Fibroblast of villous mesenchyme (primary cell): Measurements from ENCODE around the gene VGLL2. TPM values are rescaled to one million over a fixed set of nuclear protein-coding genes. Genes with fewer than 3 reads are reported as not detected.

Experiments
- DNase-seq: peaks from one replicate; pipeline ENCODE4 v3.0.0-alpha.2; 2010; ENCODE audit warnings: low read depth
- H3K4me3 ChIP-seq: 2 replicates; pipeline ENCODE4 v1.5.1; 2011; ENCODE audit warnings: low read depth, mild to moderate bottlenecking, low read length
- total RNA-seq: library from RNA; depleted of rRNA; stranded (reverse); fragments of >200 nt; gene quantifications from 2 replicates; pipeline ENCODE4 v1.2.3, GENCODE V29; 2012
- TF ChIP-seq, protein P1 (sequence below): IDR thresholded peaks from 2 replicates; pipeline ENCODE4 v1.5.1; 2012; ENCODE audit warnings: low read depth, mild to moderate bottlenecking, low read length; ENCODE audit not compliant: insufficient read depth

Gene VGLL2, protein sequence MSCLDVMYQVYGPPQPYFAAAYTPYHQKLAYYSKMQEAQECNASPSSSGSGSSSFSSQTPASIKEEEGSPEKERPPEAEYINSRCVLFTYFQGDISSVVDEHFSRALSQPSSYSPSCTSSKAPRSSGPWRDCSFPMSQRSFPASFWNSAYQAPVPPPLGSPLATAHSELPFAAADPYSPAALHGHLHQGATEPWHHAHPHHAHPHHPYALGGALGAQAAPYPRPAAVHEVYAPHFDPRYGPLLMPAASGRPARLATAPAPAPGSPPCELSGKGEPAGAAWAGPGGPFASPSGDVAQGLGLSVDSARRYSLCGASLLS
- total RNA-seq: not detected in 2 replicates

DNA sequence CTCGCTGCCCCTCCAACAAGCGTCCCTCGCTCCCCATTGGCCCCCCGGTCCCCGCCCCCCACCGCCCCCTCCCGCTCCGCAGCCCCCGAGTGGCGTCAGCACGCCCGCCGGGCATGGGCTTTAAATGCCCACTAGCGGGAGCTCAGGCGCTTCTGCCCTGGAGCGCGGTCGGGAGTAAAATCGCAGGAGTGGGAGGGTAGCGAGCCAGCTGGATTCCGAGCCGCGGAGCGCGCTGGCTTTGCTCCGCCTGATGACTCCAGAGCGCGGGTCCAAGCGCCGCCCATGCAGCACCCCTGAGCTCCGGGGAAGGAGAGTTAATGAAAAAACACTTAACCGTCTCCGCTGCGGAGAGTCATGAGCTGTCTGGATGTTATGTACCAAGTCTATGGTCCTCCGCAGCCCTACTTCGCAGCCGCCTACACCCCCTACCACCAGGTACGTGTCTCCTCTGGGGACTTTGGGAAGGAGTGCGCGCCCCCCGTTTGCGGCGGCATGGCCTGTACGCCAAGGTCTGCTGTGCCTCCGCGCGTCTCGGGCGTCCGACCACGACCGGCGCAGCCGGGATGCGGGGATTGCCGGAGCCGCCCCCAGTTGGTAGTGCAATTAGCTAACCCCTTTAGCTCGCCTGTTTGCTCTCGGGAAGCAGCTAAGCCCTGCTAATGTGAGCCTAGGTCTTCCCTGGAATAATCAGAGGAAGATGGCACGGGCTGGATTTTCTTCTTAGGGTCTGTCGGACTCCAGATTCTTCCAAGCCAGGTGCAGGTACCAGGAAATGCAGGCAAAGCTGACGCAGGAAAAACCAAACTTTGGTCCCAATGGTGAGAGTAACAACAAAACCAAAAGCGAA is at the start of gene VGLL2:
VGLL2 (plus strand) TSS at position 149 of the 847 bp plus-strand sequence; CDS start at position 355, 206 bp downstream.
- H3K4me3 ChIP-seq: peak within 1 kb of the TSS; percentile 21
- TF ChIP-seq, protein P1, sequence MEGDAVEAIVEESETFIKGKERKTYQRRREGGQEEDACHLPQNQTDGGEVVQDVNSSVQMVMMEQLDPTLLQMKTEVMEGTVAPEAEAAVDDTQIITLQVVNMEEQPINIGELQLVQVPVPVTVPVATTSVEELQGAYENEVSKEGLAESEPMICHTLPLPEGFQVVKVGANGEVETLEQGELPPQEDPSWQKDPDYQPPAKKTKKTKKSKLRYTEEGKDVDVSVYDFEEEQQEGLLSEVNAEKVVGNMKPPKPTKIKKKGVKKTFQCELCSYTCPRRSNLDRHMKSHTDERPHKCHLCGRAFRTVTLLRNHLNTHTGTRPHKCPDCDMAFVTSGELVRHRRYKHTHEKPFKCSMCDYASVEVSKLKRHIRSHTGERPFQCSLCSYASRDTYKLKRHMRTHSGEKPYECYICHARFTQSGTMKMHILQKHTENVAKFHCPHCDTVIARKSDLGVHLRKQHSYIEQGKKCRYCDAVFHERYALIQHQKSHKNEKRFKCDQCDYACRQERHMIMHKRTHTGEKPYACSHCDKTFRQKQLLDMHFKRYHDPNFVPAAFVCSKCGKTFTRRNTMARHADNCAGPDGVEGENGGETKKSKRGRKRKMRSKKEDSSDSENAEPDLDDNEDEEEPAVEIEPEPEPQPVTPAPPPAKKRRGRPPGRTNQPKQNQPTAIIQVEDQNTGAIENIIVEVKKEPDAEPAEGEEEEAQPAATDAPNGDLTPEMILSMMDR: no peak
- peak; percentile 3 for DNase-seq

DNA sequence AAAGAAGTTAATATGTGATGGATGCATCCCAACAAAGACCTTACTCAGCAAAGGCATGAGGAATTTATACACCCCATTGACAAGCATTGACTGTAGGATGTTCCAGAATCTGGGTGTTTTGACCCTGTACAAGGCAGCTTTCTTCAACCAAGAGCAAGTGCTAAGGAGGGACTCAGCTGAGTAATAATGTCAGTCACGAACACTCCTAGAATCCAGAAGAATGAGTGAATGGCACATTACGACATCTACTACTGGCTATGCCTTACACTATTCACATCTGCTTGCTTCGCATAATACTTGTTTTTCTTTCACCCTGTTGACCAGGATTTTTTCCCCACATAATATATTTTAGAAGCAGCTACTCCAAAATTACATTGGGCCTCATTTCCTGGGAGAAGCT is 42.5 kb upstream of the VGLL2 start:
- TF ChIP-seq, protein P1: no peak
- no peak for DNase-seq
- H3K4me3 ChIP-seq: no peak overlapping the region

DNA sequence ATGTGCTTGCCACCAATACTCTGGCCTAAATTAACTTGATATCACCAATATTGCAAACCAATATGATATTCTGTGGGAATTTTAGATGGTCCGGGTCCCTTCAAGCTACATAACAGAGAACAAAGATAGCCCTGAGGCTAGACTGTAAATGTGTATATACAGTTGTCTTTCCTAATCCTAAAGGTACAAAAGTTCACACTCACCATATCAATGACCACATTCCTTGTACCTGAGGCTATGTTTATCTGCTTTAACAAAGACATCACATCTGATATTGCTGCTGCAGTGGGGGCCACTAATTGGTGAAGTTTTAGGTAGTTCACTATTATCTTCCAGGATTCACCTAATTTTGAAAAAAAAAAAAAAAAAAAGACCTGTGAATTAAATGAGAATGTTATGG is 38.6 kb upstream of the VGLL2 start:
- DNase-seq: no peak
- H3K4me3 ChIP-seq: no peak overlapping the region
- TF ChIP-seq, protein P1: no peak

DNA sequence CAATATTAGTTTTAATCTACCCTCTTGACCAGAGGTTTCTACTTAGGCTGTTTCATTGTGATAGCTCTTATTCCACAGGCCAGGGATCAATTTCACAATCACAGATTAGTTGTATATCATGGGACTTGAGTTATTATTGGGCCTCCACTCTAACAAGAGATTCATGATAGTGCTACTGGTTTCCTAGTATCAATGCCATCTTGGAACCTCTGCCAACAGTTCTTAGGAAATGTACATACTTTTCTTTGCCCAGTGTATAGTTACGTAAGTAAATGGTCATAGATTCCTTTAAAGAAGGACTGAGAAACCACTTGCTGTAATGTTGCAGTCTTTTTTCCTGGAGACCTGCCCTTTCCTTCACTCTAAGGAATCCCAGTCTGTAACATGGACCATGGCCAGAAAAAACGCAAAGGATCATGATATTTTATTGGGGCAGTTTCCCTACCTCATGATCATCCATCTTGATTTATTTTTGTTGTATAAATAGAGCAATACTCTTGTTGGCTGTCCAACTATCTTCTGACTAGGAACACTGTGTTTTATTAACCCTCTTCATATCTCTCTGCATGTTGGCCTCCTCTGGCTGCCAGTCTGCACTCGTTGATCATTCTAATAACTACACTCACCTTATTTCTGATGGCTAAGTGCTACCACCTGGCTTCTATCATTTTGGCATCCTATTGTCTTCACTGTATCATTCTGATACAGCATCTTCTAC is 38.0 kb upstream of the VGLL2 start:
- H3K4me3 ChIP-seq: no peak overlapping the region
- TF ChIP-seq, protein P1: no peak
- no peak for DNase-seq

DNA sequence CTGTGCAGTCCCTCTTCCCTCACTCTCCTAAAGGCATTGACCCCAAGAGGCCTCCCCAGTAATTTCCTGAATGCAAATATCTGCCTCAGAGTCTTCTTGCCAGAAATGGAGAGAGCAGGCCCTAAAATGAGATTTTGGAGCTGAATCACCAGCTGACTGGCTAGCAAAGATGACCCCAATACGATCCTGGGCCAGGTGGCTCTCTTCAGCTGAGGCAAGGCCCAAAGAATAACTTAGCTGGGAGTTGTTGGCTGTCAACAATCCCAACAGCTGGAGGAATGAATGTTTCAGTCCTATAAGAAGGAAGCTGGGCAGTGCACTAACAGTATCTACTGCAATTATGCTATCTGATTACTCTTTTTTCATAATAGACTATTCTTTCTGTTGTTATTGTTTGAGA is 37.2 kb upstream of the VGLL2 start:
- H3K4me3 ChIP-seq: no peak overlapping the region
- DNase-seq: no peak
- TF ChIP-seq, protein P1: no peak

DNA sequence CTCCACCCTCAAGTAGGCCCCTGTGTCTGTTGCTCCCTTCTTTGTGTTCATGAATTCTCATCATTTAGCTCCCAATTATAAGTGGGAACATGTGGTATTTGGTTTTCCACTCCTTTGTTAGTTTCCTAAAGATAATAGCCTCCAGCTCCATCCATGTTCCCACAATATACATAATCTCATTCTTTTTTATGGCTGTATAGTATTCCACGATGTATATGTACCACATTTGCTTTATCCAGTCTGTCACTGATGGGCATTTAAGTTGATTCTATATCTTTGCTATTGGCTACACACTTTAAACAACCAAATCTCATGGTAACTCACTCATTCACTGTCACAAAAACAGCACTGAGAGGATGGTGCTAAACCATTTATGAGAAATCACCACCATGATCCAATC is 35.5 kb upstream of the VGLL2 start:
- H3K4me3 ChIP-seq: no peak overlapping the region
- TF ChIP-seq, protein P1: no peak
- DNase-seq: no peak
